Colonic mucosa (tissue), 4 donors: ENCODE measurements around the gene DNAJB1. TPM values are rescaled to one million over a fixed set of nuclear protein-coding genes. Genes with fewer than 3 reads are reported as not detected.

Experiments
- DNase-seq: peaks from one replicate; pipeline ENCODE4 v3.0.0-alpha.2; 2020
- H3K27ac ChIP-seq: fragments of 200-600 bp; one replicate; pipeline ENCODE4 v1.8.0; 2021
- H3K27me3 ChIP-seq: fragments of 200-600 bp; one replicate; pipeline ENCODE4 v1.8.0; 2021
- H3K36me3 ChIP-seq: fragments of 200-600 bp; one replicate; pipeline ENCODE4 v1.8.0; 2021
- H3K4me1 ChIP-seq: fragments of 200-600 bp; one replicate; pipeline ENCODE4 v1.8.0; 2021; ENCODE audit warnings: mild to moderate bottlenecking
- H3K4me3 ChIP-seq: fragments of 200-600 bp; one replicate; pipeline ENCODE4 v1.8.0; 2021
- H3K9ac ChIP-seq, 2 donors: one replicate each; pipeline ENCODE4 v1.7.0; 2013; ENCODE audit warnings: control low read depth in 2 of 2, low read depth in 2 of 2, low read length in 2 of 2
- H3K9me3 ChIP-seq: fragments of 200-600 bp; one replicate; pipeline ENCODE4 v1.8.0; 2021
- intact Hi-C: fragments of 100-400 bp; cut with DNase I; formaldehyde crosslinking; loops from one replicate; pipeline ENCODE4 v1.14.1; 2022
- total RNA-seq, 2 donors: library from RNA; stranded (reverse); fragmentation: NEBNext Ultra II Directional in 1 of 2; extraction: Animal tissue kit (Norgen Biotek cat#: 25700) in 1 of 2; gene quantifications; one replicate each; pipeline ENCODE4 v1.2.1, GENCODE V29; 2021
- TF ChIP-seq, protein P1 (sequence below): fragments of 200-600 bp; IDR thresholded peaks from one replicate; pipeline ENCODE4 v1.8.0; 2022; ENCODE audit warnings: antibody characterized with exemption, mild to moderate bottlenecking
- donor health status: healthy.
- donor health status: DM: no; HTN: no; CAD: no.
- donor health status: DM: no; HTN: no; CAD: no.

DNAJB1 gene
- total RNA-seq, 2 donors from 2014 or later = 127 to 148 TPM

- H3K27ac ChIP-seq = no peak overlapping the region
- no peak for DNase-seq
- H3K27me3 ChIP-seq = peaks cover under 1% of the 10 kb centered on the region
- H3K9me3 ChIP-seq = no peaks in the 10 kb centered on the region
- H3K36me3 ChIP-seq = peaks cover 6% of the 10 kb centered on the region
- intact Hi-C loops = loop anchor here (10.0 kb wide), 2 partner anchors 45 to 335 kb away; partner anchors contain the start of gene PKN1
- peaks cover under 1% of the 10 kb centered on the region for H3K4me1 ChIP-seq
- no peak overlapping the region for H3K4me3 ChIP-seq
- no peak overlapping the region for H3K9ac ChIP-seq
- TF ChIP-seq, protein P1, sequence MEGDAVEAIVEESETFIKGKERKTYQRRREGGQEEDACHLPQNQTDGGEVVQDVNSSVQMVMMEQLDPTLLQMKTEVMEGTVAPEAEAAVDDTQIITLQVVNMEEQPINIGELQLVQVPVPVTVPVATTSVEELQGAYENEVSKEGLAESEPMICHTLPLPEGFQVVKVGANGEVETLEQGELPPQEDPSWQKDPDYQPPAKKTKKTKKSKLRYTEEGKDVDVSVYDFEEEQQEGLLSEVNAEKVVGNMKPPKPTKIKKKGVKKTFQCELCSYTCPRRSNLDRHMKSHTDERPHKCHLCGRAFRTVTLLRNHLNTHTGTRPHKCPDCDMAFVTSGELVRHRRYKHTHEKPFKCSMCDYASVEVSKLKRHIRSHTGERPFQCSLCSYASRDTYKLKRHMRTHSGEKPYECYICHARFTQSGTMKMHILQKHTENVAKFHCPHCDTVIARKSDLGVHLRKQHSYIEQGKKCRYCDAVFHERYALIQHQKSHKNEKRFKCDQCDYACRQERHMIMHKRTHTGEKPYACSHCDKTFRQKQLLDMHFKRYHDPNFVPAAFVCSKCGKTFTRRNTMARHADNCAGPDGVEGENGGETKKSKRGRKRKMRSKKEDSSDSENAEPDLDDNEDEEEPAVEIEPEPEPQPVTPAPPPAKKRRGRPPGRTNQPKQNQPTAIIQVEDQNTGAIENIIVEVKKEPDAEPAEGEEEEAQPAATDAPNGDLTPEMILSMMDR = peak; percentile 84
Observed at GRCh38 chr19:14479975-14480699, 38.1 kb downstream of the DNAJB1 start.

- H3K4me1 ChIP-seq = peaks cover 2% of the 10 kb centered on the region
Observed at GRCh38 chr19:14479309-14479974, 38.8 kb downstream of the DNAJB1 start.

DNA sequence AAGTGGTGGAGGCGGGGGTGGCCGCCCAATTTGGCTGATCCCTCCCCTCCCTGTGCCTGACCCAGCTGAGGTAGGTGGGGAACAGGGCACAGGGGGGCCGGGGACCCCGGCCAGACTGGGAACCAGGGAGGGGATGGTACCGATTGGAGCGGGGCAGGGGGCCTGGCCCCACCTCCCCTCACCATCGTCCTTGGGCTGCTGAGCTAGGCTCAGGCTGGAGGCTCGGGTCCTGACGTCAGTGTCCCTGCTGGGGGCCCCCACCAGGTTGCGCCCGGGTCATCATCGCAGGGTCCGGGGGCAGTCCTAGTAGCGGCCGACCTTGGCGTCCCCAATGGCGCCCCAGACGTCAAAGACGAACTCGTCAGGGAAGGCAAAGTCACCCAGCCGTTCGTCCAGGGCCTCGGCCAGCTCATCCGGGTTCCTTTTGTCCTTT lies 40.1 kb downstream of the DNAJB1 start:
- H3K27me3 ChIP-seq = peaks cover 18% of the 10 kb centered on the region
- H3K9ac ChIP-seq = no peak overlapping the region
- H3K4me1 ChIP-seq = peaks cover 2% of the 10 kb centered on the region
- DNase-seq = no peak
- H3K27ac ChIP-seq = no peak overlapping the region
- no peaks in the 10 kb centered on the region for H3K9me3 ChIP-seq
- TF ChIP-seq, protein P1 = no peak
- peaks cover 6% of the 10 kb centered on the region for H3K36me3 ChIP-seq
- no peak overlapping the region for H3K4me3 ChIP-seq
- intact Hi-C loops = loop anchor here (10.0 kb wide), 1 partner anchor 333 kb away; no protein-coding TSS in a partner anchor

More at GRCh38 chr19:14479309-14479974, 38.8 kb downstream of the DNAJB1 start:
- Histone ChIP-seq H3K27ac (no peak overlapping the region), H3K9me3 (no peaks in the 10 kb centered on the region), H3K9ac (no peak overlapping the region), H3K4me3 (no peak overlapping the region), H3K36me3 (peaks cover 6% of the 10 kb centered on the region), H3K27me3 (peaks cover 8% of the 10 kb centered on the region)
- TF ChIP-seq, protein P1 = no peak
- no peak for DNase-seq
- intact Hi-C loops = loop anchor here (10.0 kb wide), 1 partner anchor 335 kb away; no protein-coding TSS in a partner anchor

- no peak overlapping the region for H3K4me3 ChIP-seq
- peak overlapping the region in 1 of 2 donors; percentile 12 for H3K9ac ChIP-seq
- H3K36me3 ChIP-seq = peaks cover 6% of the 10 kb centered on the region
- intact Hi-C loops = loop anchor here (10.0 kb wide), 1 partner anchor 333 kb away; no protein-coding TSS in a partner anchor
- H3K4me1 ChIP-seq = peaks cover 3% of the 10 kb centered on the region
- peaks cover 23% of the 10 kb centered on the region for H3K27me3 ChIP-seq
- TF ChIP-seq, protein P1 = no peak
- H3K27ac ChIP-seq = no peak overlapping the region
- no peaks in the 10 kb centered on the region for H3K9me3 ChIP-seq
- no peak for DNase-seq
Observed at GRCh38 chr19:14477418-14478112, 40.6 kb downstream of the DNAJB1 start.

DNA sequence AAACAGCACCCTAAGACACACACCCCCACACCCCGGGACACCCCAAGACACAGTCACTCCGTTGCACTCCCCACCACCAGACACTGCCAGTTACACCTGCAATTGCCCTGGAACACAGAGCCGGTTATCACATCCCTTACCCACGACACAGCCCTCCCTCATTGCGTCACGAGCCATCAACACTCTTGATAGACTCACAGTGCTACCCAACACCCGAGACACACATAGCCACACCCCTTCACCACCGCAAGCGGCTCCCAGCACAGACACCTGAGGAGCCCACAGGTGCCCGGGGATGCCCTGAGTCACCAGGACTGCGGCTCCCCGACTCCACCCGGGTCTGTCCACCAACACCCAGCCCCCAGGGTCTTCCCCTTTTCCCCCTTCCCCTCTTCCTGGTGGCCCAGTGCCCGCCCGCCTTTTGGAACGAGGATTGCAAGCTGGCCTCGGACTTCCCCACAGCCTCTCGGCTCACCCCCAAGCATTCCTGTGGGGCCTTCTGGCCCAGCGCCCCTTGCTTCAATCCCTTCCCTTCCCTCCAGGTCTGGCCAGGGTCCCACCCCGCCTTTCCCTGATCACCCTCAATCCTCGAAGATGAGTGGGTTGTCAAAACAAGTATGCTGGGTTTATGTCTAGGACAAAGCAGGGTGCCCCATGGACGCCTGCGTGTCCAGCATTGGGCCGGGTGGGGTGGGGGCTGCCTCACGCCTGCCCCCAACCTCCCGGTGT lies 41.4 kb downstream of the DNAJB1 start:
- Histone ChIP-seq H3K9me3 (no peaks in the 10 kb centered on the region), H3K27ac (no peak overlapping the region), H3K27me3 (peaks cover 27% of the 10 kb centered on the region), H3K9ac (no peak overlapping the region), H3K4me1 (peaks cover 9% of the 10 kb centered on the region), H3K36me3 (peaks cover 6% of the 10 kb centered on the region), H3K4me3 (no peak overlapping the region)
- TF ChIP-seq, protein P1 = no peak
- intact Hi-C loops = loop anchor here (10.0 kb wide), 1 partner anchor 332 kb away; no protein-coding TSS in a partner anchor
- DNase-seq = peak; percentile 60
